GM18526 (cell line): ENCODE results near the gene WDR12.

Source experiments
- POLR2A ChIP-seq: IDR thresholded peaks from 3 replicates; pipeline ENCODE4 v1.6.1; 2011; ENCODE audit not compliant: insufficient read length; ENCODE audit errors: extremely low read depth

Gene WDR12

DNA sequence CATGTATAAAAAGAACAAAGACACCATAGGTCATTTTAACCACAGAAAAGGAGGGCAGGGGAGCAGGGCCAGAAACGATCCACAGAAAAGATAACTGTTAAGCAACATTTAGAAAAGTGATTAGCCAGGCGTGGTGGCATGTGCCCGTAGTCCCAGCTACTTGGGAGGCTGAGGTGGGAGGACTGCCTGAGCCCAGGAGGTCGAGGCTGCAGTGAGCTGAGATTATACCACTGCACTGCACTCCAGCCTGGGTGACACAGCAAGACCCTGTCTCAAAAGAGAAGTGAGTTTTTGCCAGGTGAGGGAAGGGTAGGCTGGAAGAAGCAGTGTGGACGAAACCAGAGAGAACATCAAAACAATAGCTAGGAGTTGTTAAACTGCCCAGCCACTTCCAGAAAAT is 3.3 kb downstream of the WDR12 start:
- no peak for TF ChIP-seq POLR2A

GRCh38 chr2:202885190-202885589 is 26.3 kb downstream of the WDR12 start:
- TF ChIP-seq POLR2A = no peak

- no peak for TF ChIP-seq POLR2A
Measured at GRCh38 chr2:202883987-202884675, 27.3 kb downstream of the WDR12 start.

DNA sequence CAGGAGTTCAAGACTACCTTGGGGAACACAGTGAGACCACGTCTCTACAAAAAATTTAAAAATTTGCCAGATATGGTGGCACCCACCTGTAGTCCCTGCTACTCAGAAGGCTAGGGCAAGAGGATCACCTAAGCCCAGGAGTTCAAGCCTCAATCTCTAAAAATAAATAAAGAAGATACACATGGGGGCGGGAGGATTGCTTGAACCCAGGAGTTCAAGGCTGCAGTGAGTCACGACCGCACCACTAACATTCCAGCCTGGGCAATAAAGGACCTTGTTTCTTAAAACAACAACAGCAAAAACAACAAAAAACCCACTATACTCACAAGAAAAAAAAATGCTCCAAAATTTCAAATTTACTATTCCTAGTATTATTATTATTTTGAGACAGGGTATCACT is 29.9 kb downstream of the WDR12 start:
- TF ChIP-seq POLR2A = no peak

- no peak for TF ChIP-seq POLR2A
Measured at GRCh38 chr2:202877699-202878098, 33.8 kb downstream of the WDR12 start.

DNA sequence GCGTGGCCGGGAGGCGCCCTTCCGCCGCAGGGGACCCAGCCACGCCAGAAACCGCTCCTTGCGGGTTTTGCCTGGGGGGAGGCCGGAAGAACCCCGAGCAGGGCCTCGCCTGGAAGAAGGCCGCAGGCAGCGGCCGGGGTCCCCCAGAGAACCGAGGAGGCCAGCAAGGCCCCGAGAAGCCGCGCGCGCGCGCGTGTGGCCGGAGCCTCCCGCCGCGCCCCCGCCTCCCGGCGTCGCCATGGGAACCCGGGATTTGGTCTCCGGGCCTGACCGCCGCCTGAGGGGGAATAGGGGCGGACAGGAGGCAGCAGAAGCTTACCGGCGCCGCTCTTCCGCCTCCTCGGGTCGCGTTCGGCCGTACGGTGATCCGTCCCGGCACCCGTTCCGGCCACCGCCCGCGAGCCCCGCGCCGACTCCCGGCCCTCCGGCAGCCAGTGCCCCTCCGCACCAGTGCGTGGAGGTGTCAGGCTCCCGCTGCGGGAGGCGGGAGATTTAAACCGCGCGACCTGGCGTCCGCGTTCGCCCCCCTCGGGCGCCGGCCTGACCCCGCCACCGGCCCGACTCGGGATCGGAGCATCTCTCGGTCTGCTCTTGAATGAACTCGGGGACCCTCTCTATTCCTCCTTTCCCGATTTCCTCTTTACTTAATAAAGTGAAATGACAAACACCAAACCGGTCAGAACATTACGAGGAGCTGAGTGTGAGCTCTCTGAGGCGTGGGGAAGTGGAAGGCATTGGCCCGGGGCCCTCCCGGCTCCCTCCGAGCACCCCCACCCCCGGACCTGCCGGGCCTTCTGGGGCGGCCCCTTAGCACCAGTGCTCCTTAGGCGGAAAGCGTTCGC is 40.0 kb downstream of the WDR12 start, which contains the start of gene ICA1L:
Gene ICA1L (minus strand): TSS at position 467 of the 842 bp plus-strand sequence. CDS start 42,757 bp downstream, outside the sequence.
- peak; percentile 23 for TF ChIP-seq POLR2A

DNA sequence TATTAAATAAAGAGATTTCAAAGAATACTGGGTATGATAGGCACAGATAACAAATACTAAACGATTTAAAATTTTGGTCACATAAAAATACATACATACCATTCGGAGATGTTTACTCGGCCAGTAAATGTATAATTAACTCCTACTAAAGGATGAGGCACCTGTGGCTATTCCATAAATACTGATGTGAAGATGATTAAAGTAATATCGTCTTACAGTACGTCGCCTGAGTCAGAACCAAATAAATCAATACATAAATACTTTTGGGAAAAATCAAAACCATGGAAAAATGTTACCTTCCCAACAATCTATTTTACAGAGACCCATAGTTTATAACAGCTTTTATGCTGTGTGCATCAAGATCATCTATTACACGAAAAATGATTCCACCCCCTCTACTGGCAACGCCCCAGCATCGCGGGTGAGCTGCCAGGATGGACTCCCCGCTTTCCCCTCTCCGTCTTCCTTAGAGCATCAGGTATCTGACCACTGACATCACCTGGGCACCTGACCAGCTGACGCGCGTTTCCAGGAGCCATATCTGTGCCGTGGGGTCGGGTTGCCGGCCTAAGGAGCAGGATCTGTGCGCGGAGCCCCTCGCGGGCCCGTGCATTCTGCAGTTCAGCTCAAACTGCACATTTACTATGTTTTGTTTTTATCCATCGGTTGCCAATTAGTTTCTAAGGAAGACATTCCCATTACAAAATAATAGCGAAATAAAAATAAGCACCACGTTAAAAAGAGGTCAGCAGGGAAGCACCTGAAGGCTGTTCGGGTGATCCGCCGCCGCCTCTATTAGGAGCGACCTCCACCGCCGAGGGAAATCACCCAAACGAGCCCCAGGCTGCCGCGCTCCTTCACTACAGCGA is 40.8 kb downstream of the WDR12 start:
- TF ChIP-seq POLR2A = no peak

DNA sequence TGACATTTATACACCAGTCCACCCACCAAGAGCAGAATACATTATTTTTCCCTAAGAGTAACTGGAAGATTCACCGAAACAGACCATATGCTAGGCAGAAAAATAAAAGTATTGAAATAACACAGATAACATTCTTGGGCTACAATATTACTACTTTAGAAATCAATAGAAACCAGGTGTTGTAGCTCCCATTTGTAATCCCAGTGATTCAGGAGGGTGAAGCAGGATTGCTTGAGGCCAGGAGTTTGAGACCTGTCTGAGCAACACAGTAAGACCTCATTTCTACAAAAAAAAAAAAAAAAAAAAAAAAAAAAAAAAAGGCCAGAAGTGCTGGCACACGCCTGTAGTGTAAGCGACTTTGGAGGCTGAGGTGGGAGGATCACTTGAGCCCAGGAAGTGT is 49.5 kb downstream of the WDR12 start:
- no peak for TF ChIP-seq POLR2A

- TF ChIP-seq POLR2A = no peak
Measured at GRCh38 chr2:202858601-202859000, 52.9 kb downstream of the WDR12 start.

- TF ChIP-seq POLR2A = no peak
Measured at GRCh38 chr2:202848813-202849212, 62.7 kb downstream of the WDR12 start.

- TF ChIP-seq POLR2A = no peak
Measured at GRCh38 chr2:202847693-202848524, 63.6 kb downstream of the WDR12 start.

DNA sequence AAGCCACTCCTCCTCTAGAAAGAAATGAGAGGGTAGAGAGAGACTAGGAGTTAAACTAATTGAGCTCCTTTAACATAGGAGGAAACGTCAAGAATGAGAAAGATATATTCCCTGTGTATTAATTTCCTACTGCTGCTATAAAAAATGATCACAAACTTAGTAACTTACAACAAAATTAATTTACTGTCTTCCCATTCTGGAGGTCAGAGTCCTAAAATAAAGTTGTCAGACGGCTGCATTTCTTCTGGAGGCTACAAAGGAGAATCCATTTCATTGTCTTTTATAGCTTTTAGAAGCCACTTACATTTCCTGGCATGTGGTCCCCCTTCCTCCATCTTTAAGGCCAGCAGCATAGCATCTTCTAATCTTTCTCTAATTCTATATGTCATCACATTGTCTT is 66.8 kb downstream of the WDR12 start:
- no peak for TF ChIP-seq POLR2A

- no peak for TF ChIP-seq POLR2A
Measured at GRCh38 chr2:202842690-202843089, 68.8 kb downstream of the WDR12 start.

DNA sequence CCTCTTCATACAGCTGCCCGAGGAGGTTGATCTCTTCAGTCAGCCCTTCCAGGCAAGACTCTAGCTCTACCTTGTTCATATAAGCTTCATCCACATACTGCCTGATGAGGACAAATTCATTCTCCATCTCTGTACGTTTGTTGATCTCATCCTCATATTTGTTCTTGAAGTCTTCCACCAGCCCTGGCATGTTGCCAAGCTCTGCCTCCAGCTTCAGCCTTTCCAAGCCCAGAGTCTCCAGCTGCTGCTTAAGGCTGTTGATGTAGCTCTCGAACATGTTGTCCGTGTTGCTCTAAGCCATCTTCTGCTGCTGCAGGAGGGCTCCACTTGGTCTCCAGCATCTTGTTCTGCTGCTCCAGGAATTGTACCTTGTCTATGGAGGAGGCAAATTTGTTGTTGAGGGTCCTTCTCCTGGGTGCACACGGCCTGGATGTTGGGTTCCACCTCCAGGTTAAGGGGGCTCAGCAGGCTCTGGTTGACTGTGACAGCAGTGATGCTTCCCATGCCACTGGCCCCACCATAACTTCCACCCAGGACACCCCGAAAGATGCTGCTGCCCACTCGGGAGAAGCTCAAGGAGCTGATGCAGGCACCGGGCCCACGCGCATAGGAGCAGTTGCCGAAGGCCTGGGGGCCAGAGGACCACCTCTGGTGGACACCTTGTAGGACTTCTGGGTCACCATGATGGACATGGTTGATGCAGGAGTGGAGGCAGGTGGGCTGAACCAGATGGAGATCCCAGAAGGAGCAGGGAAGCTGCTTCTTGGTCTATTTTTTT is 70.2 kb downstream of the WDR12 start:
- no peak for TF ChIP-seq POLR2A
